Smooth muscle cell (in vitro differentiated cells): ENCODE results near the gene TRIP12. TPM values are rescaled to one million over a fixed set of nuclear protein-coding genes. Genes with fewer than 3 reads are reported as not detected.

Experiments used
- DNase-seq: peaks from one replicate; lab custom pipeline; 2025; ENCODE audit not compliant: unreplicated experiment; lab: John Stamatoyannopoulos, UW
- H2AFZ ChIP-seq: fragments of 200-600 bp; sonication (generic); 2 replicates; pipeline ENCODE4 v1.6.0; 2016; ENCODE audit warnings: antibody characterized with exemption, low read depth, mild to moderate bottlenecking
- H3F3A ChIP-seq: fragments of 200-600 bp; sonication (generic); 2 replicates; pipeline ENCODE4 v1.6.0; 2017; ENCODE audit warnings: antibody characterized with exemption, low read depth
- H3K27ac ChIP-seq: fragments of 200-600 bp; sonication (generic); 2 replicates; pipeline ENCODE4 v1.5.1; 2016; ENCODE audit warnings: low read depth, mild to moderate bottlenecking
- H3K27me3 ChIP-seq: fragments of 200-600 bp; sonication (generic); 2 replicates; pipeline ENCODE4 v1.6.1; 2016; ENCODE audit warnings: low read depth, mild to moderate bottlenecking
- H3K36me3 ChIP-seq: fragments of 200-600 bp; sonication (generic); 2 replicates; pipeline ENCODE4 v1.5.1; 2016; ENCODE audit warnings: low read depth
- H3K4me1 ChIP-seq: fragments of 200-600 bp; sonication (generic); 2 replicates; pipeline ENCODE4 v1.5.1; 2016; ENCODE audit warnings: low read depth
- H3K4me2 ChIP-seq: fragments of 200-600 bp; sonication (generic); 2 replicates; pipeline ENCODE4 v1.6.0; 2016; ENCODE audit warnings: mild to moderate bottlenecking
- H3K4me3 ChIP-seq: fragments of 200-600 bp; sonication (generic); 2 replicates; pipeline ENCODE4 v1.5.1; 2016; ENCODE audit warnings: mild to moderate bottlenecking
- H3K79me2 ChIP-seq: fragments of 200-600 bp; sonication (generic); 2 replicates; pipeline ENCODE4 v1.6.0; 2016; ENCODE audit warnings: low read depth, mild to moderate bottlenecking
- H3K9ac ChIP-seq: fragments of 200-600 bp; sonication (generic); 2 replicates; pipeline ENCODE4 v1.6.0; 2016; ENCODE audit warnings: low read depth
- H3K9me3 ChIP-seq: fragments of 200-600 bp; sonication (generic); replicated peaks from 2 replicates; pipeline ENCODE4 v1.5.1; 2016; ENCODE audit warnings: low read depth
- H4K20me1 ChIP-seq: fragments of 200-600 bp; sonication (generic); 2 replicates; pipeline ENCODE4 v1.6.0; 2016; ENCODE audit warnings: low read depth
- WGBS: methylation state at CpG from one replicate; pipeline ENCODE4 v1.1.7; 2016; ENCODE audit warnings: low lambda C conversion rate; 5-methylcytosine and 5-hydroxymethylcytosine counted together
- polyA plus RNA-seq: library from polyadenylated mRNA; unstranded; fragments of >200 nt; fragmentation: Nextera tagmentation; extraction: Ambion mirVana; gene quantifications from 2 replicates; pipeline ENCODE4 v1.2.1, GENCODE V29; 2016
- total RNA-seq: library from RNA; depleted of rRNA; stranded (reverse); fragments of >200 nt; gene quantifications from 2 replicates; pipeline ENCODE4 v1.2.3, GENCODE V29; 2014
- TF ChIP-seq, protein P1 (sequence below): fragments of 200-600 bp; sonication (generic); IDR thresholded peaks from 2 replicates; pipeline ENCODE4 v1.5.1; 2017; ENCODE audit warnings: borderline replicate concordance, mild to moderate bottlenecking, antibody characterized with exemption; ENCODE audit not compliant: insufficient read depth, poor library complexity, severe bottlenecking

The TRIP12 gene
- total and polyA plus RNA-seq, 2 experiments from 2014 or later: 45.5 to 103 TPM

DNA sequence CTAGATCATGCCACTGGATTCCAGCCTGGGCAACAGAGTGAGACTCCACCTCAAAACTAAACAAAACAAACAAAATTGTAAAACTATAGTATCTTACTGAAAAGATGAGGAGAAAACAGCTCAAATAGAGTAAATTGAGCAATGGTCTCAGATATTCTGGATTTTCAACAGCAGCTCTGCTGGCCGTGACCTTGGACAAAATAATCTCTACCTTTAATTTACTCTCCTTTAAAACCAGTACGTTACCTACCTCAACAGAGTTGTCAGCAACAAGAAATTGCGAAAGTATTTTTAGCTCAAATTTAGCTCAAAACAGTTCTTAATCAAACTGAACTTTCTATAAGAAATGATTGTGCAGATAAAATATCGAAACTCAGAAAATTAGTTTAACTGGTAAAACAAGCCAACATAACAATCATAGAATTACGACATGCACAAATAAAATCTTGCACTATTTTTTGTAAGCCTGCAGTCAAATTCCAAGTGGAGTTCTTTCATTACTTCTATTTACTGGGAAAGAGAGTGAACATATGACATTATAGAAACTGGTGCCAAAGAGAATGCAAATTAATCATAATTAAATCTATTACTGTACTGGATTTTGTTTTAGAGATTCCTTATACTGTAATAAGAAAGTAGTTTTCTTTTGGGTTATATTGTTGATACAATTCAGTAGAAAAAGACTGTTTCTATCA, 40.8 kb downstream of the TRIP12 start:
- Histone ChIP-seq H3F3A (no peaks in the 10 kb centered on the region), H3K4me1 (no peaks in the 10 kb centered on the region), H3K9ac (no peak overlapping the region), H4K20me1 (peaks cover 91% of the 10 kb centered on the region), H3K27me3 (no peaks in the 10 kb centered on the region), H3K27ac (no peak overlapping the region), H3K4me3 (no peak overlapping the region), H3K9me3 (no peaks in the 10 kb centered on the region), H3K79me2 (peaks cover 91% of the 10 kb centered on the region), H3K4me2 (no peak overlapping the region), H3K36me3 (peaks cover 6% of the 10 kb centered on the region), H2AFZ (no peak overlapping the region)
- 97% methylated on average over 5 of the region's 5 CpGs for WGBS
- TF ChIP-seq, protein P1, sequence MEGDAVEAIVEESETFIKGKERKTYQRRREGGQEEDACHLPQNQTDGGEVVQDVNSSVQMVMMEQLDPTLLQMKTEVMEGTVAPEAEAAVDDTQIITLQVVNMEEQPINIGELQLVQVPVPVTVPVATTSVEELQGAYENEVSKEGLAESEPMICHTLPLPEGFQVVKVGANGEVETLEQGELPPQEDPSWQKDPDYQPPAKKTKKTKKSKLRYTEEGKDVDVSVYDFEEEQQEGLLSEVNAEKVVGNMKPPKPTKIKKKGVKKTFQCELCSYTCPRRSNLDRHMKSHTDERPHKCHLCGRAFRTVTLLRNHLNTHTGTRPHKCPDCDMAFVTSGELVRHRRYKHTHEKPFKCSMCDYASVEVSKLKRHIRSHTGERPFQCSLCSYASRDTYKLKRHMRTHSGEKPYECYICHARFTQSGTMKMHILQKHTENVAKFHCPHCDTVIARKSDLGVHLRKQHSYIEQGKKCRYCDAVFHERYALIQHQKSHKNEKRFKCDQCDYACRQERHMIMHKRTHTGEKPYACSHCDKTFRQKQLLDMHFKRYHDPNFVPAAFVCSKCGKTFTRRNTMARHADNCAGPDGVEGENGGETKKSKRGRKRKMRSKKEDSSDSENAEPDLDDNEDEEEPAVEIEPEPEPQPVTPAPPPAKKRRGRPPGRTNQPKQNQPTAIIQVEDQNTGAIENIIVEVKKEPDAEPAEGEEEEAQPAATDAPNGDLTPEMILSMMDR: no peak
- no peak for DNase-seq

DNA sequence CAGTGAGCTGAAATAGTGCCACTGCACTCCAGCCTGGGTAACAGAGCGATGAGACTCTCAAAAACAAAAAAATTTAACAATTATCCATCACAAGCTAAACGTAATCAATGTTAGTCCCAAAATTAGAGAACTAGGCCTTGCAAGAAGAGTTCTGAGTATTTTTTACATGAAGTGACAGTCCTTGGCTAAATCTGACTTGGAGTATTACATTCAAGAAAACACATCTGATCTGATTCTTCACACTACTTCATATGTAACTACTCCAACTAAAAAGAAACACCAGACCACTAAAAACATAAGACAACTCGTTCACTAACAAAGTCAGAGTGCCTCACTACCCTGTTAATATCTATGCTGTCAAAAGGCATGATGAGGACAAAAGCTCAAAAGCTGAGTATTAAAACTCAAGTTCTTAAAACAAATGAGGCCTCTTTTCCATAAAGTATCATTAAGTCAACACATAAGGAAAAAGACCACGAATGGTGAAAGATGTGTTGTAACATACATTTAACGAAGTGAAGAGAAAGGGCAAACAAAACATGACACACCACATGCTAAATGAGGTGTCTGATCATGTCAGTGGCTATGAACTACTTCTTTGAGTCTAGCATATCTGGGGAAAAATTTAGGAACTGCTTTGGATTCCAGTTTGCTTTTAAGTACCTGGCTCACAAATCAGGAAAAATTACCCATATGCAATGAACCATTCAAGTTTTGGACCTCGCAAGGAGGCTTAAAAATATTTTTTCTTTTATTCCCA, 42.4 kb downstream of the TRIP12 start:
- H3F3A ChIP-seq: no peaks in the 10 kb centered on the region
- DNase-seq: no peak

DNA sequence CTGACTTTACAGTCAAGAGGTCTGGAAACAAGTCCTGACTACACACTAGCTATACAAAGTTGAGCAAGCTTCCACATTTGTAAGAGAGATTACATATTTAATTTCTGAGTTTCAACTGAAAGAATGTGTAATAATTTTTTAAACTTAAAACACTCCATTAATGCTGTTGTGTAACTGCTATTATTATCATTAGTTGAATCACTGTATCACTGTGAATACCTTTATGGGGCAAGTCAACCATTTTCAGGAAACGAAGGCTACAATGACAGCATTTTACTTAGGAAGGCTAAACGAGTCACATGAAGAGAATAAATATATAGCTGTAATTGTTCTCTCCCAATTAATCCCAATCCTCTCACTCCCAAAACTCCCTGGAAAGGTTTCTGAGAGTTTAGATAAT, 46.3 kb downstream of the TRIP12 start:
- H3K9ac ChIP-seq: no peak overlapping the region
- TF ChIP-seq, protein P1: no peak
- H3K79me2 ChIP-seq: peaks cover 87% of the 10 kb centered on the region
- DNase-seq: no peak
- no peaks in the 10 kb centered on the region for H3K4me1 ChIP-seq
- no peak overlapping the region for H2AFZ ChIP-seq
- no peaks in the 10 kb centered on the region for H3K9me3 ChIP-seq
- H3K4me2 ChIP-seq: no peak overlapping the region
- no peaks in the 10 kb centered on the region for H3F3A ChIP-seq
- 96% methylated on average over 2 of the region's 2 CpGs for WGBS
- H4K20me1 ChIP-seq: peaks cover 90% of the 10 kb centered on the region
- no peak overlapping the region for H3K4me3 ChIP-seq
- H3K27me3 ChIP-seq: no peaks in the 10 kb centered on the region
- peaks cover 6% of the 10 kb centered on the region for H3K36me3 ChIP-seq
- H3K27ac ChIP-seq: no peak overlapping the region

More for the DNA sequence above, 42.4 kb downstream of the TRIP12 start:
- Histone ChIP-seq H3K4me1 (no peaks in the 10 kb centered on the region), H4K20me1 (peaks cover 91% of the 10 kb centered on the region), H3K4me2 (no peak overlapping the region), H3K9me3 (no peaks in the 10 kb centered on the region), H3K4me3 (no peak overlapping the region), H3K27me3 (no peaks in the 10 kb centered on the region), H3K9ac (no peak overlapping the region), H3K27ac (no peak overlapping the region), H3K79me2 (peaks cover 89% of the 10 kb centered on the region), H3K36me3 (peaks cover 6% of the 10 kb centered on the region), H2AFZ (no peak overlapping the region)
- WGBS: 95% methylated on average over 6 of the region's 6 CpGs
- TF ChIP-seq, protein P1: no peak

DNA sequence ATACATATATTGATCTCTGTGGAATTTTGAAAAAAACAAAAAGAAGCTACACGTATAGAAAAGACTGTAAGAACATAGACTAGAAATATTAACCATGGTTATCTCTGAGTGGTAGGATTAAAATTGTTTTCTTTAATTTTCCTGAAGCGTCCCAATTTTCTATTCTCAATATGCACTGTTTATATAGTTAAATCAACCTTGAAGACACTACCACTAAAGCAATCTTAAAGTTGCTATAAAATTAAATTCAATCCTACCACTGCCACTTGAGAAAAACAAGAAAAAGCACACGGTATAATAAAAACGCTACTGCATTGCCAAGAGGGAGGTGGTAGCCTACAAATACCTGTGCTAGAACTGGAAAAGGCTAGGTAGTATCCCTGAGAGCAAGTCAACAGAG, 47.2 kb downstream of the TRIP12 start:
- 95% methylated on average over 4 of the region's 4 CpGs for WGBS
- Histone ChIP-seq H3F3A (no peaks in the 10 kb centered on the region), H4K20me1 (peaks cover 90% of the 10 kb centered on the region), H3K36me3 (peaks cover 6% of the 10 kb centered on the region), H3K79me2 (peaks cover 89% of the 10 kb centered on the region), H3K4me3 (no peak overlapping the region), H3K9me3 (no peaks in the 10 kb centered on the region), H3K4me1 (no peaks in the 10 kb centered on the region), H3K27me3 (no peaks in the 10 kb centered on the region), H3K27ac (no peak overlapping the region), H3K4me2 (no peak overlapping the region), H2AFZ (no peak overlapping the region), H3K9ac (no peak overlapping the region)
- no peak for DNase-seq
- TF ChIP-seq, protein P1: no peak
